ENCODE results near the gene SERINC5. TPM values are rescaled to one million over a fixed set of nuclear protein-coding genes. Genes with fewer than 3 reads are reported as not detected.
"Not testable (repeated sequence)": the region's sequence is repeated elsewhere in the genome, so short reads cannot be mapped to it uniquely, and the experiment has no call there.

Gene SERINC5
- polyA plus RNA-seq, 1 of the 3 experiments (the other 2 are of a cell fraction), result 4.5 TPM

DNA sequence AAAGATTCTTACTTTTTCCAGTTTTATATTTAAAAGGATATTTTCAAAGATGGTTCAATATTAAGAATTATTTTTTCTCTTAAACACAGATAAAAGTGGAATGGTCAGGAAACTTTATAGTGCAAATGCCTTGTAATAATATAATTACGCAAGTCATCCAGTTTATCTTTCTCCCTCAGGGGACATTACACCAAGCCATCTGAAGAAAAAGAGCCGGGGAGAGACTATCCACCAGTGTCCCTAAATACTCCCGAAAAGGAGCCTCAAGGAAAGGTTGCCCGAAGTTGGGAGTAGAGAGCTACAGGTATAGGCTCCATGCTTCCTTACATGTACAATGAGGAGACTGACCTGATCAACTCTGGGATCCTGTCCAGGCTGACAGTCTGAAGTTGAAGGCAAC is 101.1 kb downstream of the SERINC5 start (continued):
- TF ChIP-seq, protein P1, sequence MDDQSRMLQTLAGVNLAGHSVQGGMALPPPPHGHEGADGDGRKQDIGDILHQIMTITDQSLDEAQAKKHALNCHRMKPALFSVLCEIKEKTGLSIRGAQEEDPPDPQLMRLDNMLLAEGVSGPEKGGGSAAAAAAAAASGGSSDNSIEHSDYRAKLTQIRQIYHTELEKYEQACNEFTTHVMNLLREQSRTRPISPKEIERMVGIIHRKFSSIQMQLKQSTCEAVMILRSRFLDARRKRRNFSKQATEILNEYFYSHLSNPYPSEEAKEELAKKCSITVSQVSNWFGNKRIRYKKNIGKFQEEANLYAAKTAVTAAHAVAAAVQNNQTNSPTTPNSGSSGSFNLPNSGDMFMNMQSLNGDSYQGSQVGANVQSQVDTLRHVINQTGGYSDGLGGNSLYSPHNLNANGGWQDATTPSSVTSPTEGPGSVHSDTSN (IDR thresholded peaks at IDR 0.05), result no peak
- TF ChIP-seq, protein P2, sequence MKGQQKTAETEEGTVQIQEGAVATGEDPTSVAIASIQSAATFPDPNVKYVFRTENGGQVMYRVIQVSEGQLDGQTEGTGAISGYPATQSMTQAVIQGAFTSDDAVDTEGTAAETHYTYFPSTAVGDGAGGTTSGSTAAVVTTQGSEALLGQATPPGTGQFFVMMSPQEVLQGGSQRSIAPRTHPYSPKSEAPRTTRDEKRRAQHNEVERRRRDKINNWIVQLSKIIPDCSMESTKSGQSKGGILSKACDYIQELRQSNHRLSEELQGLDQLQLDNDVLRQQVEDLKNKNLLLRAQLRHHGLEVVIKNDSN (IDR thresholded peaks at IDR 0.05; ENCODE audit: borderline replicate concordance, low read depth), result no peak
- TF ChIP-seq GABPA (IDR thresholded peaks at IDR 0.05; ENCODE audit: low read depth), result no peak
- no peak for TF ChIP-seq EP300 (IDR thresholded peaks at IDR 0.05; ENCODE audit: borderline replicate concordance in 1 of 2, low read depth in 1 of 2, low read length in 1 of 2)
- TF ChIP-seq, protein P3, sequence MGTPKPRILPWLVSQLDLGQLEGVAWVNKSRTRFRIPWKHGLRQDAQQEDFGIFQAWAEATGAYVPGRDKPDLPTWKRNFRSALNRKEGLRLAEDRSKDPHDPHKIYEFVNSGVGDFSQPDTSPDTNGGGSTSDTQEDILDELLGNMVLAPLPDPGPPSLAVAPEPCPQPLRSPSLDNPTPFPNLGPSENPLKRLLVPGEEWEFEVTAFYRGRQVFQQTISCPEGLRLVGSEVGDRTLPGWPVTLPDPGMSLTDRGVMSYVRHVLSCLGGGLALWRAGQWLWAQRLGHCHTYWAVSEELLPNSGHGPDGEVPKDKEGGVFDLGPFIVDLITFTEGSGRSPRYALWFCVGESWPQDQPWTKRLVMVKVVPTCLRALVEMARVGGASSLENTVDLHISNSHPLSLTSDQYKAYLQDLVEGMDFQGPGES (IDR thresholded peaks at IDR 0.05; ENCODE audit: low read depth, low read length), result no peak
- TF ChIP-seq FOSL2 (IDR thresholded peaks at IDR 0.05; ENCODE audit: borderline replicate concordance, low read depth), result no peak
- TF ChIP-seq, protein P4, sequence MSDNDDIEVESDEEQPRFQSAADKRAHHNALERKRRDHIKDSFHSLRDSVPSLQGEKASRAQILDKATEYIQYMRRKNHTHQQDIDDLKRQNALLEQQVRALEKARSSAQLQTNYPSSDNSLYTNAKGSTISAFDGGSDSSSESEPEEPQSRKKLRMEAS (IDR thresholded peaks at IDR 0.05; ENCODE audit: low read depth), result no peak

DNA sequence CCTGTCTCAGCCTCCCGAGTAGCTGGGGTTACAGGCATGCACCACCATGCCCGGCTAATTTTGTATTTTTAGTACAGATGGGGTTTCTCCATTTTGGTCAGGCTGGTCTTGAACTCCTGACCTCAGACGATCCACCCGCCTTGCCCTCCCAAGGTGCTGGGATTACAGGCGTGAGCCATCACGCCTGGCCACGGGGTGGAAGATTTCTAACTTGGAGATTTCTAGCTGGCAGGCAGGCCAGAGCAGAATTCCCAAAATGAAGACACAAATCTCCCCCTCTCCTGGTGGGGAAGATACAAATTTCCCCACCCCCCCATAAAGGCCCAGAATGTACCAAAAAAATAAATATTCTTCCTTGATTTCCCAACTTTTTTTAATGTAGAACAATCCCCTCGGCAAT is 101.6 kb downstream of the SERINC5 start:
- H3K9ac ChIP-seq; H3K36me3 ChIP-seq (replicated peaks in 1 of 2; ENCODE audit: control insufficient read depth in 1 of 2, insufficient read depth in 2 of 2, low read length in 1 of 2); H3K9me2 ChIP-seq; H3K27me3 ChIP-seq (ENCODE audit: insufficient read depth); DNase-seq; H3K79me2 ChIP-seq (ENCODE audit: insufficient read depth); H2AFZ ChIP-seq (ENCODE audit: low read depth); H3K4me1 ChIP-seq (ENCODE audit: control insufficient read depth in 1 of 2, insufficient read depth in 2 of 2, low read depth in 1 of 2, low read length in 1 of 2); H3F3A ChIP-seq (replicated peaks; ENCODE audit: insufficient read depth); H3K27ac ChIP-seq (ENCODE audit: low read depth in 2 of 2, low read length in 1 of 2); H4K20me1 ChIP-seq (ENCODE audit: insufficient read depth); H3K4me3 ChIP-seq (ENCODE audit: low read depth in 2 of 2, low read length in 1 of 2); H3K9me3 ChIP-seq; POLR2A ChIA-PET; H3K4me2 ChIP-seq: not testable (repeated sequence)
- WGBS (ENCODE audit: low lambda C conversion rate), result 93% methylated on average over 8 of the region's 8 CpGs
- CTCF ChIA-PET, result interaction anchor here (2.4 kb wide), 1 partner anchor 14 kb away, joined by 7 read pairs; no protein-coding TSS in a partner anchor

DNA sequence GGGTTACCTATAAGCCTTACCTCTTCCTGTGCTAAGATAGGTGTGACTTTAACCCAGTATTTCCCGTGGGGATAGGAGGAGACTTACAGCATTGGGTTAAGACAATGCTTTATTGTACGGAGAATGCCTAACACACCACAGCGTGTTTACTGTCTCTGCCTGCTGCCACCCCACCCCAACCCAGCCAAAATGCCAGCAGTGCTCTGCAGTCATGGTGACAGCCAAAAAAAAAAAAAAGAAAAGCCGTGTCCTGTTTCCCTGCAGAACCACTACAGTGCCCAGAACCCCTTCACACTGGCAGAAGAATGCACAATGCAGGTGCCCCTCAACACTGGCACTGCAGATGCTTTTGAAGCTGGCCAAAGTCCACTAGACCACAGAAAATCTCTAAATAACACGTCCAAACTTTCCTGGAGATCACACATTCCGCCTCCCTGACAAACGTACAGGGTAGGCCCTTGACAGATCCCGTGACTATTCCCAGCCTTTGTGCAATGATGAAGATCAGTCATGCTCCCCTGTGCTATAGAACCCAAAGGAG is 102.2 kb downstream of the SERINC5 start:
- peaks cover 3% of the 10 kb centered on the region for H3F3A ChIP-seq (replicated peaks; ENCODE audit: insufficient read depth)
- DNase-seq, result no peak
- H3K4me2 ChIP-seq, result no peak overlapping the region
- ChIA-PET POLR2A (no interaction called here), CTCF (interaction anchor here (2.4 kb wide), 1 partner anchor 13 kb away, joined by 7 read pairs; no protein-coding TSS in a partner anchor)
- no peaks in the 10 kb centered on the region for H3K79me2 ChIP-seq (ENCODE audit: insufficient read depth)
- no peaks in the 10 kb centered on the region for H3K9me3 ChIP-seq
- 83% methylated on average over 8 of the region's 8 CpGs for WGBS (ENCODE audit: low lambda C conversion rate)
- H3K27ac ChIP-seq (ENCODE audit: low read depth in 2 of 2, low read length in 1 of 2), result no peak overlapping the region
- no peak overlapping the region for H3K9ac ChIP-seq
- H3K36me3 ChIP-seq (replicated peaks in 1 of 2; ENCODE audit: control insufficient read depth in 1 of 2, insufficient read depth in 2 of 2, low read length in 1 of 2), result no peaks in the 10 kb centered on the region
- H3K4me1 ChIP-seq (ENCODE audit: control insufficient read depth in 1 of 2, insufficient read depth in 2 of 2, low read depth in 1 of 2, low read length in 1 of 2), result peaks cover 0 to 8% of the 10 kb centered on the region in 2 experiments; a peak in 1 of 4 replicates
- no peaks in the 10 kb centered on the region for H3K27me3 ChIP-seq (ENCODE audit: insufficient read depth)
- no peaks in the 10 kb centered on the region for H3K9me2 ChIP-seq
- H4K20me1 ChIP-seq (ENCODE audit: insufficient read depth), result no peaks in the 10 kb centered on the region
- no peak overlapping the region for H2AFZ ChIP-seq (ENCODE audit: low read depth)
- H3K4me3 ChIP-seq (ENCODE audit: low read depth in 2 of 2, low read length in 1 of 2), result no peak overlapping the region
- no peak for TF ChIP-seq FOXM1 (IDR thresholded peaks at IDR 0.05; ENCODE audit: low read depth)
- TF ChIP-seq MEF2A (IDR thresholded peaks at IDR 0.05; ENCODE audit: borderline replicate concordance, low read depth), result no peak
- TF ChIP-seq, protein P2 (IDR thresholded peaks at IDR 0.05; ENCODE audit: borderline replicate concordance, low read depth), result no peak
- TF ChIP-seq, protein P5, sequence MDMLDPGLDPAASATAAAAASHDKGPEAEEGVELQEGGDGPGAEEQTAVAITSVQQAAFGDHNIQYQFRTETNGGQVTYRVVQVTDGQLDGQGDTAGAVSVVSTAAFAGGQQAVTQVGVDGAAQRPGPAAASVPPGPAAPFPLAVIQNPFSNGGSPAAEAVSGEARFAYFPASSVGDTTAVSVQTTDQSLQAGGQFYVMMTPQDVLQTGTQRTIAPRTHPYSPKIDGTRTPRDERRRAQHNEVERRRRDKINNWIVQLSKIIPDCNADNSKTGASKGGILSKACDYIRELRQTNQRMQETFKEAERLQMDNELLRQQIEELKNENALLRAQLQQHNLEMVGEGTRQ (IDR thresholded peaks at IDR 0.05; ENCODE audit: borderline replicate concordance, low read depth, low read length), result no peak
- no peak for TF ChIP-seq FOXJ3 (CRISPR knock-in tag; IDR thresholded peaks at IDR 0.05)
- TF ChIP-seq RXRA (IDR thresholded peaks at IDR 0.05; ENCODE audit: borderline replicate concordance, low read depth), result no peak
- no peak for TF ChIP-seq POLR2AphosphoS5 (IDR thresholded peaks at IDR 0.05; ENCODE audit: low read depth, low read length)
- no peak for TF ChIP-seq YY1 (IDR thresholded peaks at IDR 0.05; ENCODE audit: low read depth)
- TF ChIP-seq, protein P4 (IDR thresholded peaks at IDR 0.05; ENCODE audit: low read depth), result no peak
- no peak for TF ChIP-seq GATA2 (CRISPR knock-in tag; IDR thresholded peaks at IDR 0.05)
- TF ChIP-seq RCOR1 (IDR thresholded peaks at IDR 0.05; ENCODE audit: low read length), result no peak
- TF ChIP-seq SMC3 (IDR thresholded peaks at IDR 0.05; ENCODE audit: low read depth, low read length), result no peak
- TF ChIP-seq, protein P6, sequence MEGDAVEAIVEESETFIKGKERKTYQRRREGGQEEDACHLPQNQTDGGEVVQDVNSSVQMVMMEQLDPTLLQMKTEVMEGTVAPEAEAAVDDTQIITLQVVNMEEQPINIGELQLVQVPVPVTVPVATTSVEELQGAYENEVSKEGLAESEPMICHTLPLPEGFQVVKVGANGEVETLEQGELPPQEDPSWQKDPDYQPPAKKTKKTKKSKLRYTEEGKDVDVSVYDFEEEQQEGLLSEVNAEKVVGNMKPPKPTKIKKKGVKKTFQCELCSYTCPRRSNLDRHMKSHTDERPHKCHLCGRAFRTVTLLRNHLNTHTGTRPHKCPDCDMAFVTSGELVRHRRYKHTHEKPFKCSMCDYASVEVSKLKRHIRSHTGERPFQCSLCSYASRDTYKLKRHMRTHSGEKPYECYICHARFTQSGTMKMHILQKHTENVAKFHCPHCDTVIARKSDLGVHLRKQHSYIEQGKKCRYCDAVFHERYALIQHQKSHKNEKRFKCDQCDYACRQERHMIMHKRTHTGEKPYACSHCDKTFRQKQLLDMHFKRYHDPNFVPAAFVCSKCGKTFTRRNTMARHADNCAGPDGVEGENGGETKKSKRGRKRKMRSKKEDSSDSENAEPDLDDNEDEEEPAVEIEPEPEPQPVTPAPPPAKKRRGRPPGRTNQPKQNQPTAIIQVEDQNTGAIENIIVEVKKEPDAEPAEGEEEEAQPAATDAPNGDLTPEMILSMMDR (IDR thresholded peaks at IDR 0.05), result no peak
